ENCODE measurements around the gene MRPL58. TPM values are rescaled to one million over a fixed set of nuclear protein-coding genes. Genes with fewer than 3 reads are reported as not detected.

The MRPL58 gene
- total RNA-seq, 4 donors from 2014 or later, result 97.9 to 141 (median 107) TPM

- no peaks in the 10 kb centered on the region for H3K9me3 ChIP-seq
- ATAC-seq, result no peak
- no peak for DNase-seq
- H3K27ac ChIP-seq, result peak overlapping the region; percentile 98 to 100 (median 98)
- no peaks in the 10 kb centered on the region for H3K27me3 ChIP-seq
- in situ Hi-C loops (cut with MboI; ENCODE audit: low sequenced_read_pairs in 4 of 4) (no loop called here), intact Hi-C loops (cut with DNase I; ENCODE audit: low total_unique reads) (no loop called here)
- H3K36me3 ChIP-seq, result peaks cover 0 to 22% of the 10 kb centered on the region in 2 donors
- TF ChIP-seq POLR2A (IDR thresholded peaks at IDR 0.05), result no peak
- TF ChIP-seq CTCF (IDR thresholded peaks at IDR 0.05 in 4 of 5, conservative IDR thresholded peaks at IDR 0.05 in 1 of 5), result no peak
- H3K4me3 ChIP-seq, result peak overlapping the region; percentile 72 to 100 (median 96)
- H3K4me1 ChIP-seq, result peaks cover 26 to 28% of the 10 kb centered on the region in 2 donors
Observed at GRCh38 chr17:75048249-75048878, 35.9 kb downstream of the MRPL58 start.

- H3K36me3 ChIP-seq, result peaks cover 0 to 27% of the 10 kb centered on the region in 2 donors
- intact Hi-C loops (cut with DNase I; ENCODE audit: low total_unique reads), result no loop called here
Observed at GRCh38 chr17:75049057-75049456, 36.6 kb downstream of the MRPL58 start.

GRCh38 chr17:75049706-75050105 is 37.2 kb downstream of the MRPL58 start:
- Histone ChIP-seq H3K27ac (no peak overlapping the region), H3K36me3 (peaks cover 0 to 33% of the 10 kb centered on the region in 2 donors), H3K4me1 (peaks cover 23 to 28% of the 10 kb centered on the region in 2 donors), H3K9me3 (no peaks in the 10 kb centered on the region), H3K4me3 (no peak overlapping the region), H3K27me3 (no peaks in the 10 kb centered on the region)
- TF ChIP-seq CTCF (IDR thresholded peaks at IDR 0.05 in 4 of 5, conservative IDR thresholded peaks at IDR 0.05 in 1 of 5), result no peak
- no peak for TF ChIP-seq POLR2A (IDR thresholded peaks at IDR 0.05)
- intact Hi-C loops (cut with DNase I; ENCODE audit: low total_unique reads) (no loop called here), in situ Hi-C loops (cut with MboI; ENCODE audit: low sequenced_read_pairs in 4 of 4) (no loop called here)
- DNase-seq (no peak), ATAC-seq (no peak)

More at GRCh38 chr17:75049057-75049456, 36.6 kb downstream of the MRPL58 start:
- Histone ChIP-seq H3K9me3 (no peaks in the 10 kb centered on the region), H3K4me3 (no peak overlapping the region), H3K4me1 (peaks cover 26 to 28% of the 10 kb centered on the region in 2 donors), H3K27me3 (no peaks in the 10 kb centered on the region), H3K27ac (peak overlapping the region in 2 of 4 donors; percentile 98)
- TF ChIP-seq CTCF (IDR thresholded peaks at IDR 0.05 in 4 of 5, conservative IDR thresholded peaks at IDR 0.05 in 1 of 5), result no peak
- TF ChIP-seq POLR2A (IDR thresholded peaks at IDR 0.05), result no peak
- in situ Hi-C loops (cut with MboI; ENCODE audit: low sequenced_read_pairs in 4 of 4), result no loop called here
- DNase-seq, result no peak
- ATAC-seq, result no peak

DNA sequence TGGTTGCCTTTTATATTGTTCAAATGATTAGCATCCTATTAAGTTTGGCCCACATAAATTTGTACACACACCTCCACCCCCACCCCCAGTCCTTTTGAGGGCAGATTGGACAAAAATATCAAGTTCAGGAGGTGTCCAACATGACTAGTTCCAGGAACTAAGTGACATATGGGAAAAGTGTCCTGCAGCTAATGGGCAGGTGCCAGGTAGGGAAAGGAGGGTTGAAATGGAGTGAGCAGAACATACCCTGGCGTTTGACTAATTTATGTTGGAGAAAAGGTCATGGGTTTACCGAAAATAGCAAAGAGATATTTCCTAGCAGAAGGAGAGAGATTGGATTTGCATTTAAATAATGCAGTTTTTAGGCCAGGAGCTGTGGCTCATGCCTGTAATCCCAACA is 39.5 kb downstream of the MRPL58 start:
- no peak for ATAC-seq
- intact Hi-C loops (cut with DNase I; ENCODE audit: low total_unique reads) (no loop called here), in situ Hi-C loops (cut with MboI; ENCODE audit: low sequenced_read_pairs in 4 of 4) (no loop called here)
- DNase-seq, result no peak
- no peaks in the 10 kb centered on the region for H3K9me3 ChIP-seq
- H3K27me3 ChIP-seq, result no peaks in the 10 kb centered on the region
- TF ChIP-seq CTCF (IDR thresholded peaks at IDR 0.05 in 4 of 5, conservative IDR thresholded peaks at IDR 0.05 in 1 of 5), result no peak
- no peak for TF ChIP-seq POLR2A (IDR thresholded peaks at IDR 0.05)
- no peak overlapping the region for H3K4me3 ChIP-seq
- peaks cover 16 to 17% of the 10 kb centered on the region in 2 donors for H3K4me1 ChIP-seq
- no peak overlapping the region for H3K27ac ChIP-seq
- peaks cover 0 to 37% of the 10 kb centered on the region in 2 donors for H3K36me3 ChIP-seq

Data from gastrocnemius medialis (tissue), 4 donors.